OCI-LY1 (cell line): ENCODE results near the gene PRUNE2.

Experiments used
- H2AFZ ChIP-seq: fragments of 200-600 bp; sonication (generic), shearing (Covaris generic); 2 replicates; pipeline ENCODE4 v1.6.0; 2014; ENCODE audit warnings: antibody characterized with exemption, mild to moderate bottlenecking, low read length
- H3F3A ChIP-seq: fragments of 200-600 bp; sonication (generic), shearing (Covaris generic); 2 replicates; pipeline ENCODE4 v1.6.0; 2014; ENCODE audit warnings: mild to moderate bottlenecking, antibody characterized with exemption, low read length, moderate library complexity; ENCODE audit not compliant: insufficient read depth
- H3K27ac ChIP-seq: fragments of 200-600 bp; sonication (generic); 2 replicates; pipeline ENCODE4 v1.5.1; 2014; ENCODE audit warnings: low read length, mixed run types, mild to moderate bottlenecking, low read depth; ENCODE audit not compliant: poor library complexity, severe bottlenecking
- H3K27me3 ChIP-seq: fragments of 200-600 bp; sonication (generic); 2 replicates; pipeline ENCODE4 v1.6.0; 2014; ENCODE audit warnings: antibody characterized with exemption, mild to moderate bottlenecking, low read length, moderate library complexity; ENCODE audit not compliant: insufficient read depth
- H3K36me3 ChIP-seq: fragments of 200-600 bp; sonication (generic); 2 replicates; pipeline ENCODE4 v1.6.1; 2014; ENCODE audit warnings: mild to moderate bottlenecking, antibody characterized with exemption, low read length, moderate library complexity, mixed read lengths; ENCODE audit not compliant: insufficient read depth
- H3K4me1 ChIP-seq: fragments of 200-600 bp; sonication (generic); 2 replicates; pipeline ENCODE4 v1.5.1; 2014; ENCODE audit warnings: mild to moderate bottlenecking, low read length, moderate library complexity; ENCODE audit not compliant: insufficient read depth, severe bottlenecking
- H3K4me2 ChIP-seq: fragments of 200-600 bp; sonication (generic), shearing (Covaris generic); 2 replicates; pipeline ENCODE4 v1.6.1; 2014; ENCODE audit warnings: low read length
- H3K4me3 ChIP-seq: fragments of 200-600 bp; sonication (generic); 2 replicates; pipeline ENCODE4 v1.5.1; 2014; ENCODE audit warnings: low read length, low read depth, mild to moderate bottlenecking, mixed read lengths; ENCODE audit not compliant: poor library complexity, severe bottlenecking
- H3K79me2 ChIP-seq: fragments of 200-600 bp; shearing (Covaris generic); 2 replicates; pipeline ENCODE4 v1.6.1; 2016; ENCODE audit warnings: mixed run types, low read length, mixed read lengths; ENCODE audit not compliant: insufficient read depth
- H3K9ac ChIP-seq: fragments of 200-600 bp; sonication (generic), shearing (Covaris generic); 2 replicates; pipeline ENCODE4 v1.6.1; 2014; ENCODE audit warnings: mild to moderate bottlenecking, low read length, mixed read lengths
- H3K9me2 ChIP-seq: fragments of 200-600 bp; sonication (generic), shearing (Covaris generic); 2 replicates; pipeline ENCODE4 v1.6.1; 2014; ENCODE audit warnings: low read depth, mild to moderate bottlenecking, low read length, mixed read lengths
- H3K9me3 ChIP-seq: fragments of 200-600 bp; shearing (Covaris generic); 2 replicates; pipeline ENCODE4 v1.6.1; 2014; ENCODE audit warnings: low read length, mixed read lengths
- H4K20me1 ChIP-seq: fragments of 200-600 bp; sonication (generic), shearing (Covaris generic); 2 replicates; pipeline ENCODE4 v1.6.0; 2016; ENCODE audit warnings: mild to moderate bottlenecking, low read length; ENCODE audit not compliant: insufficient read depth
- CTCF ChIP-seq: fragments of 200-600 bp; sonication (generic), shearing (Covaris generic); IDR thresholded peaks from 2 replicates; pipeline ENCODE4 v1.5.1; 2017; ENCODE audit warnings: mild to moderate bottlenecking, antibody characterized with exemption, low read length, moderate library complexity, mixed read lengths
- EZH2 ChIP-seq: fragments of 200-600 bp; sonication (generic), shearing (Covaris generic); IDR thresholded peaks from 2 replicates; pipeline ENCODE4 v1.8.0; 2017; ENCODE audit warnings: borderline replicate concordance, mixed run types, mild to moderate bottlenecking, antibody characterized with exemption, low read length, moderate library complexity, mixed read lengths

Gene PRUNE2

GRCh38 chr9:76932265-76932664 lies 26.4 kb upstream of the PRUNE2 start:
- Histone ChIP-seq H3K9me2 (no peaks in the 10 kb centered on the region), H3K4me1 (no peaks in the 10 kb centered on the region), H3K27ac (no peak overlapping the region), H3K36me3 (no peaks in the 10 kb centered on the region), H3K27me3 (no peaks in the 10 kb centered on the region), H3F3A (no peaks in the 10 kb centered on the region), H3K4me3 (no peak overlapping the region), H3K9me3 (no peaks in the 10 kb centered on the region), H4K20me1 (no peaks in the 10 kb centered on the region), H2AFZ (no peak overlapping the region), H3K4me2 (no peak overlapping the region), H3K9ac (no peak overlapping the region), H3K79me2 (no peaks in the 10 kb centered on the region)
- TF ChIP-seq EZH2 (no peak), CTCF (no peak)

GRCh38 chr9:76927540-76928240 lies 21.8 kb upstream of the PRUNE2 start:
- no peaks in the 10 kb centered on the region for H3K4me1 ChIP-seq
- H3K27me3 ChIP-seq = no peaks in the 10 kb centered on the region
- no peak overlapping the region for H3K4me3 ChIP-seq
- H2AFZ ChIP-seq = no peak overlapping the region
- no peaks in the 10 kb centered on the region for H4K20me1 ChIP-seq
- H3K9ac ChIP-seq = no peak overlapping the region
- H3K9me3 ChIP-seq = no peaks in the 10 kb centered on the region
- no peaks in the 10 kb centered on the region for H3K9me2 ChIP-seq
- no peak overlapping the region for H3K27ac ChIP-seq
- no peaks in the 10 kb centered on the region for H3K79me2 ChIP-seq
- no peaks in the 10 kb centered on the region for H3F3A ChIP-seq
- H3K4me2 ChIP-seq = no peak overlapping the region
- TF ChIP-seq CTCF = no peak
- no peak for TF ChIP-seq EZH2
- no peaks in the 10 kb centered on the region for H3K36me3 ChIP-seq

GRCh38 chr9:76926846-76927245 lies 20.9 kb upstream of the PRUNE2 start:
- no peaks in the 10 kb centered on the region for H3F3A ChIP-seq
- no peak overlapping the region for H3K9ac ChIP-seq
- no peaks in the 10 kb centered on the region for H3K9me2 ChIP-seq
- H3K79me2 ChIP-seq = no peaks in the 10 kb centered on the region
- no peaks in the 10 kb centered on the region for H3K27me3 ChIP-seq
- TF ChIP-seq CTCF (no peak), EZH2 (no peak)
- H3K9me3 ChIP-seq = no peaks in the 10 kb centered on the region
- H2AFZ ChIP-seq = no peak overlapping the region
- no peaks in the 10 kb centered on the region for H3K4me1 ChIP-seq
- H4K20me1 ChIP-seq = no peaks in the 10 kb centered on the region
- no peak overlapping the region for H3K4me2 ChIP-seq
- H3K27ac ChIP-seq = no peak overlapping the region
- no peaks in the 10 kb centered on the region for H3K36me3 ChIP-seq
- no peak overlapping the region for H3K4me3 ChIP-seq
